WI38 (cell line): ENCODE data around the gene SRCAP.

Experiments
- H3K4me3 ChIP-seq: 2 replicates; pipeline ENCODE4 v1.5.1; 2011; ENCODE audit warnings: low read depth, mild to moderate bottlenecking, control low read depth, low read length
- TF ChIP-seq, protein P1 (sequence below): IDR thresholded peaks from 2 replicates; pipeline ENCODE4 v1.5.1; 2012; ENCODE audit warnings: low read depth, mild to moderate bottlenecking, control low read depth, low read length

Gene SRCAP

DNA sequence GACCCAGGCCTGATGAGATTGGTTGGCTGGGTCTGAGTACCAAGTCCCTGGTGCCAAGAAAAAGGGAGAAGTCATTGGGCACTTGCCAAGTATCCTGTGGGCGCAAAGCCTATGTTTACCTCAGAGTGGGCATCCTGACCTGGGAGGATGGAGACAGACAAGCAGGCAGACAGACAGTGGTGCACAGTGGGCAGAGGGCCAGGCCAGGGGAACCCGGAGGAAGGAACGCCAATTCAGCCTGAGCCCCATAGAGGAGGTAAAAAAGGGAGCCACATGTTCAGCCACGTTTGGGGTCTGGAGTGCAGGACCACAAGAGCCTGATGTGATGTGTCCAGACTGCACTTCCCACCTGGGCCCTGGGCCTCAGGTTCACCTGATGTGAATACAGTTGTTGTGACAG is 54.6 kb downstream of the SRCAP start:
- no peak overlapping the region for H3K4me3 ChIP-seq
- TF ChIP-seq, protein P1, sequence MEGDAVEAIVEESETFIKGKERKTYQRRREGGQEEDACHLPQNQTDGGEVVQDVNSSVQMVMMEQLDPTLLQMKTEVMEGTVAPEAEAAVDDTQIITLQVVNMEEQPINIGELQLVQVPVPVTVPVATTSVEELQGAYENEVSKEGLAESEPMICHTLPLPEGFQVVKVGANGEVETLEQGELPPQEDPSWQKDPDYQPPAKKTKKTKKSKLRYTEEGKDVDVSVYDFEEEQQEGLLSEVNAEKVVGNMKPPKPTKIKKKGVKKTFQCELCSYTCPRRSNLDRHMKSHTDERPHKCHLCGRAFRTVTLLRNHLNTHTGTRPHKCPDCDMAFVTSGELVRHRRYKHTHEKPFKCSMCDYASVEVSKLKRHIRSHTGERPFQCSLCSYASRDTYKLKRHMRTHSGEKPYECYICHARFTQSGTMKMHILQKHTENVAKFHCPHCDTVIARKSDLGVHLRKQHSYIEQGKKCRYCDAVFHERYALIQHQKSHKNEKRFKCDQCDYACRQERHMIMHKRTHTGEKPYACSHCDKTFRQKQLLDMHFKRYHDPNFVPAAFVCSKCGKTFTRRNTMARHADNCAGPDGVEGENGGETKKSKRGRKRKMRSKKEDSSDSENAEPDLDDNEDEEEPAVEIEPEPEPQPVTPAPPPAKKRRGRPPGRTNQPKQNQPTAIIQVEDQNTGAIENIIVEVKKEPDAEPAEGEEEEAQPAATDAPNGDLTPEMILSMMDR = no peak

DNA sequence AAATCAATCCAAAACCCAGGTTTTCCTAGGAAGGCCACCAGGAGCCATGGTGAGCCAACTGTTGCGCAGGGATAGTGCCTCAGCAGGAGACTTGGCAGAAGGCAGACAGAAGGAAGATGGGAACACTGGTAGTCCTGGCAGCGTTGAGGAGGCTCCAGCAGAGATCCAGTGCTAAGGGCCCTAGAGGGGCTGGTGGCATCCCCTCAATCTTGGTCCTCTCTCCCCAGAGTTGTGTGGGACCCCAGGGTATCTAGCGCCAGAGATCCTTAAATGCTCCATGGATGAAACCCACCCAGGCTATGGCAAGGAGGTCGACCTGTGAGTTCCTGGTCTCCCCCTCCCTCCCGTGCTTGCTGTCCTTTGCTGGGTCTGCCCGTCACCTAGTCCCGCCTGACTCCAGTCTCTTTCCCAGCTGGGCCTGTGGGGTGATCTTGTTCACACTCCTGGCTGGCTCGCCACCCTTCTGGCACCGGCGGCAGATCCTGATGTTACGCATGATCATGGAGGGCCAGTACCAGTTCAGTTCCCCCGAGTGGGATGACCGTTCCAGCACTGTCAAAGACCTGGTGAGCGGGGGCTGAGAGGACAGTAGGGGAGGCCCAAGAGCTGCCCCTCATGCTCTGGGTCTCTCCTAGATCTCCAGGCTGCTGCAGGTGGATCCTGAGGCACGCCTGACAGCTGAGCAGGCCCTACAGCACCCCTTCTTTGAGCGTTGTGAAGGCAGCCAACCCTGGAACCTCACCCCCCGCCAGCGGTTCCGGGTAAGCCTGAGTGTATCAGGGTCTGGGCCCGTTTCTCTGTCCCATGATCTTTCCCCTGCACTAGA is 57.2 kb downstream of the SRCAP start:
- TF ChIP-seq, protein P1 = no peak
- H3K4me3 ChIP-seq = no peak overlapping the region

DNA sequence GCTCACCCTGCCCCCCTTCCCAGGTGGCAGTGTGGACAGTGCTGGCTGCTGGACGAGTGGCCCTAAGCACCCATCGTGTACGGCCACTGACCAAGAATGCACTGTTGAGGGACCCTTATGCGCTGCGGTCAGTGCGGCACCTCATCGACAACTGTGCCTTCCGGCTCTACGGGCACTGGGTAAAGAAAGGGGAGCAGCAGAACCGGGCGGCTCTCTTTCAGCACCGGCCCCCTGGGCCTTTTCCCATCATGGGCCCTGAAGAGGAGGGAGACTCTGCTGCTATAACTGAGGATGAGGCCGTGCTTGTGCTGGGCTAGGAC is 57.8 kb downstream of the SRCAP start:
- TF ChIP-seq, protein P1 = no peak
- H3K4me3 ChIP-seq = no peak overlapping the region

DNA sequence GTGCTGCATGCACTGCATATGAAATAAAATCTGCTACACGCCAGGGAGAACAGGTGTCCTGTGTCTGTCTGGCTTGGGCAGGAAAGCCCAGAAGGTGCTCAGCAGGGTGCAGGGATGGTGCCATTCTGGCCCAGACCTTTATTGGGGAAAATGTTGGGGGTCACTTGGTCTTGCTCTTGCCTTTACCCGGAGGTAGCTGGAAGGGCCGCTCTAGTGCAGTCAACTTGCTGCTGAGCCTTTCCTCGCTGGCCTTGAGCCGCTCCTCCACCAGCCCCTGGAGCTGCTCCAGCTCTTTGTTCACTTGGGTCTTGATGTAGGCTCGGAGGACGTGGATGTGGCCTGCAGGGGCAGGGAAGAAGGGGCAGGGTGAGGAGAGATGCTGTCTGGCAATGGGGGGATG is 58.3 kb downstream of the SRCAP start:
- TF ChIP-seq, protein P1 = no peak
- H3K4me3 ChIP-seq = no peak overlapping the region

DNA sequence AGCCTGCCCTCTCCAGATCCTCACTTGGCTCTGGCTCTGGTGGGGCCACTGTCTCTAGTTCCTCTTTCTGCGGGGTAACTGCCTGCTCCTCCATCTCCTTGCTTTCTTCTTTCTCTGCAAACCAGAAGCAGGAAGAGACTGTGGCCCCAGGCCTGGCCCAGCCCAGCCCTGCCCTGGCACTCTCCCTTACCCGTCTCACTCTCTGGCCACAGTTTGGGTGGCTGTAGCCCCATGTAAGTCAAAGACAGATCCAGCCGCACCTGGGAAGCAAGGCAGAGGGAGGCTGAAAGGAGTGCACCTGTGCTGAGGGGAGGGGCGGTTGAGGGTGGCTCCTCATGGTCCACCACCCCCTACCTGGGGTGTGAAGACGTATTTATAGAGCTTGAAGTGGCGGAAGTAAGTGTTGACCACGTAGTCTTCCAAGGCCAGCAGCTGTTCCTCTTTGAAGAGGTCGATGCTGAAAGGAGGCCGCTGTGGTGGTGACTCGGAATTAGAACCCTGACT is 60.1 kb downstream of the SRCAP start:
- TF ChIP-seq, protein P1 = no peak
- H3K4me3 ChIP-seq = no peak overlapping the region

DNA sequence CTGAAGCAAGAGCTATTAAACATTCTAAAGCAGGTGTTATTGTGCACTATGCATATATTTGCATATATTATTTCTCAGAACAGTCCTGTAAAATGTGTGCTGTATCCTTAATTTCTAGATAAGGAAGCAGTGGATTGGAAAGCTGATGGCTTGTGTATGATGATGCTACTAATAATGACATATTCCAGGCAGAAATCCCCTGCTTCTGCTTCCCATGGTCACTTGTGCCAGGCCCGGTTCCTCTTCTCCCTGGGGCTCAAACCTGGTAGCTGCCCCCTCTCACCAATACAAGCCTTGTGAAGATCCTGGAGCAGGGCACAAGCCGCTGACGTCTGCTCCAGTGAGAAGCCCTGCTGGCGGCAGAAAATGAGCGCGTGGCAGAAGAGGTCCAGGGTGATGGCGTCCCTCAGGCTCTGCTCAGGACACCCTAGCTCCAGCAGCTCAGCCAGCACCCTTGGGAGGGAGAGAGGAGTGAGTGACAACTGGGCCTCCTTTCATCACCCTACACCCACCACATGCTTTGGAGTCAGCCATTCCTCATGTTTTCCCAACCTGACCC is 61.1 kb downstream of the SRCAP start:
- no peak overlapping the region for H3K4me3 ChIP-seq

More for the DNA sequence above, 61.1 kb downstream of the SRCAP start:
- TF ChIP-seq, protein P1 = no peak
